HS-27A (cell line): ENCODE data around the gene HERPUD1.
A peak's percentile ranks its signal among the peaks of the same experiment; 100 is the strongest.
"Not testable (repeated sequence)": the region's sequence is repeated elsewhere in the genome, so short reads cannot be mapped to it uniquely, and the experiment has no call there.

Experiments
- DNase-seq: peaks from one replicate; pipeline ENCODE4 v3.0.0-alpha.2; 2012; ENCODE audit warnings: low read depth, missing footprints

HERPUD1 gene

GRCh38 chr16:56982695-56983094 lies 50.8 kb downstream of the HERPUD1 start:
- no peak for DNase-seq

GRCh38 chr16:56983211-56983751 lies 51.3 kb downstream of the HERPUD1 start:
- DNase-seq, result no peak

GRCh38 chr16:56984639-56985038 lies 52.7 kb downstream of the HERPUD1 start:
- DNase-seq, result no peak

GRCh38 chr16:56985288-56985961 lies 53.5 kb downstream of the HERPUD1 start:
- DNase-seq, result peak; percentile 77

- DNase-seq, result no peak
Measured at GRCh38 chr16:56985962-56986360, 54.0 kb downstream of the HERPUD1 start.

GRCh38 chr16:56986361-56986760 lies 54.4 kb downstream of the HERPUD1 start:
- no peak for DNase-seq

GRCh38 chr16:56986908-56987307 lies 55.0 kb downstream of the HERPUD1 start:
- DNase-seq, result not testable (repeated sequence)

GRCh38 chr16:56987692-56988091 lies 55.8 kb downstream of the HERPUD1 start:
- no peak for DNase-seq

GRCh38 chr16:56988161-56988947 lies 56.4 kb downstream of the HERPUD1 start:
- no peak for DNase-seq

- peak; percentile 59 for DNase-seq
Measured at GRCh38 chr16:56988948-56989945, 57.3 kb downstream of the HERPUD1 start, which contains the start of gene NLRC5. TSS of gene NLRC5 (plus strand) at chr16:56989557. CDS start at chr16:57020713, 31,156 bp downstream.

GRCh38 chr16:56989988-56990387 lies 58.0 kb downstream of the HERPUD1 start:
- DNase-seq, result no peak

GRCh38 chr16:56990407-56991286 lies 58.7 kb downstream of the HERPUD1 start:
- DNase-seq, result no peak

- DNase-seq, result not testable (repeated sequence)
Measured at GRCh38 chr16:56992431-56992830, 60.5 kb downstream of the HERPUD1 start.

GRCh38 chr16:56993204-56993603 lies 61.3 kb downstream of the HERPUD1 start:
- no peak for DNase-seq

- no peak for DNase-seq
Measured at GRCh38 chr16:56994311-56994710, 62.4 kb downstream of the HERPUD1 start.
